GM19240 (cell line): Measurements from ENCODE around the gene LHX8.
"Not testable (repeated sequence)": the region's sequence is repeated elsewhere in the genome, so short reads cannot be mapped to it uniquely, and the experiment has no call there.

Experiments used
- DNase-seq: peaks from one replicate; pipeline ENCODE4 v3.0.0; 2011; ENCODE audit warnings: low spot score; ENCODE audit not compliant: insufficient read length

LHX8 gene

DNA sequence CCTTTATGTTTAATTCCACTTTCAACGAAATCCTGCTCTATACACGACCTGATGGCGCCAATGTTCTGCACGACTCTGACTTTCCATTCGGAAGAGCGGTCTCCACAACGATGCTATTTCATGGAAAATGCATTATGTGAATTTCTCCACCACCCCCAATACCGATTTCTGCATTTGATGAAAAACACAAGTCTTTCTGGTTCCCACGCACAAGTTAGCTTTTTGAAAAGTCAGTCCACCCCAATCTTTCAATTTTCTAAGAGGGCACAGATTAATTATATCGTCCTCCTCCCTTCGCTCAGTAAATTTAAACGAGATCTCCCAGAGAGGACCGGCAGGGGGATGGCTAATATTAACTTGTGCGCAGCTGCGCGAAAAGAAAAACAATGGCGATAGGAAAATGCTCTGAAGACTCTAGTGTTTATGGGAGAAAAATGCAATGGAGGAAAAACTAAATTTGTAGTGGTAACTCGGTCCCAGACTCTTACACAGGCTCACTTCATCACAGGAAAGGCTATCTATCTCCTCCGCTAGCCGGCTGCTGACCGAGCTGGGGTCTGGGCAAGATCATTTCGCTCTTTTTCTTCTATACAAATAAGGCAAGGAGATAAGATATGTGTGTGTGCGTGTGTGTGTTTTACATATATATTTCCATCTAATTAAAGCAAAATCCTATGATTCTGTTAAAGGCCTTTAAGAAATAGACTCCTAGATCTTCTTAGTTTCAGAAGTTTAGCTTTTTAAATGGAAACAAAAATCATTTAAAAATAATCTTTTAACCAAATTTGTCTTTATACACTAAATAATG is 1.2 kb upstream of the LHX8 start:
- no peak for DNase-seq

DNA sequence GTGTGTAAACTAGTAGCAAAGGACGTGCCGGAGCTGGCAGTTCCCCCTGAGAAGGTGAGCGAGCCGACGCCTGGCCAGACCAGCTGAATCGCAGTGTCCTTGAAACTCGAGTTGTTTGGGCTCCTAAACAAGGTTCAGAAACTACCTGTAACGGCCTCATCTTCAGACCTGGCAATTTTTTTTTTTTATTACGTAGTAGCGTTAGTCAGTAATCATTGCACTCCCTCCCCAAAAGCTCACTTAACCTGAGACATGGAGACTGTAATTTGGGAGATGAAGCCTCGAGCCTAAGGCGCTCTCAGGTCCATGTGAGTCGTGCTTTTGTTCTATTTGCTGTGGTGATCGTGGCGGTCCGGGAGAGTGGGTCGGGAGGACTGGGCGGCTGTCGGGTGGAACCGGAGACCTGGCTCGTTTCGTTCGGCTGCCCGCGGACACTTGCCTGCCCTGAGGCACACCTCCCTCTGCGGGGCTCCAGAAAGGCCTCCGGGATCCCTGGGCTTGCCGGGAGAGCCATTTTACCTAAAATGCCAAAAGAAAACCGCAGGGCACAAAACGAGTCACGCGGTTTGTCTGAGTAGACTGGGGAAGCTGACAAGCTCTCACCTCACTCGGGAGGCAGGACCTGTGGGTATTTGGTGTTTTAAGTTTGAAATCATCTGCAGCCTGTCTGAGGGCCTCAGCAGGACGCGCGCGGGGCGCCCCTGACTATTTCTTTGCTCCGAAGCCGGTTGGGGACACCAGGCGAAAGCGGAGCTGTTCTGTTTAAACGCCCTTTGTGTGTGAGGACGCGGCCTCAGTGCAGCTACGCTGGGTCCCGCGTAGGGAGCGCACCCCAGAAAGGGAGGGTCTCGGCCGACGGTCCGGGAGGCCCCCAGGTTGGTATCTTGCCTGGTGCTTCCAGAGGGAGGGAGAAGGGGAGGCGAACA is 722 bp downstream of the LHX8 start:
- DNase-seq: no peak

DNA sequence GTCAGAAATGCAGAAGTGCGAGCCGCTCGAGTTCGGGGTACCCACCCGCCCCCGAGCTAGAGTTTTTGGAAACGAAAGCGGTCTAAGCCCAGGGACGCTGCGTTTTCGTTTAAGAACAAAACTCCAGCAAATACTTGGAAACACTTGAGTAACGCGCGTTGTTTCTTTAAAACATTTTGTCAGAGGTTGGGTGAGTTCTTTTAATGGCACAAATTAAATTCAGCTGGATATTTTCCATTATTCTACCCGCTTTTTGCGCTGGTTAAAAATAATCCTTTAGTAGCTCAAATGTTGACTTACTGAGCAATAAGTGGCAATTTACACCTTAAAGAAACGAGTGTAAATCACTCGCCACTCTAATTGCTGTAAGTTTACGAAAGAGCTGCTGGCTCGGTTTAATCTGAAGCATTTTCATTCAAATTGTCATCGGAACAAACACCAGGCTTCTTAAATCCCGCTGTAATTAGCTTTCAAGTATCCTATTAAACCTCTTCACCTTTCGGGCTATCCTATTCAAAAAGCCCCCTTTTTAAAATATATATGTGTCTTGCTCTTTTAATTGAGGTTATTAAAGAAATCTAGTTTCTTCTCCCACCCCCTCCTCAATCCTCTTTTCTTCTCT is 1.5 kb downstream of the LHX8 start:
- no peak for DNase-seq

DNA sequence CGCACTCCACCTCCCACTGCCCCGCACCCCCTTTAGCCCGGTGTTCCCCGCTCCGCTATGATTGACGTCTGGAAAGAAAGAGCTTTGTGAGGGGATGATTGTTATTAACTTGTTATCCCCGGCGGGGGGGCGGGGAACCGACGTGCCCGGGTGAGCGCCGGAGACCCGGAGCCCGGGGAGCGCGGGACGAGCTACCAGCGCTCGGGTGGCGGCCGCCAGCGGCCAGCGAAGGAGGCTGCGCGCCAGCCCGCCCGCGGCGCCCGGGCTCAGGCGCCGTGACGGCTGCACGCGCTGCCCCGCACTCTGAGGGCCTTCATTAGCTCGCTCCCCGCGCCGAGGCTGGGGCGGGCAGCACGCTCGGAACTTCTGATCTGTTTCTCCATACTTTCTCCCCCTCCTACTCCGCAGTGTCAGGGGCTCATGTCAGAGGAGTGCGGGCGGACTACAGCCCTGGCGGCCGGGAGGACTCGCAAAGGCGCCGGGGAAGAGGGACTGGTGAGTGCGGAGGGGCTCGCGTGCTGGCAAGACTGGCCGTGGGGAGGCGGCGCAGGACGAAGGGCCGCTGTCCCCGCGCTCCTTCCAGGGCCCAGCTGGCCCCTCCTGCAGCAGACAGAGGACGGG is 2.1 kb downstream of the LHX8 start:
- no peak for DNase-seq

DNA sequence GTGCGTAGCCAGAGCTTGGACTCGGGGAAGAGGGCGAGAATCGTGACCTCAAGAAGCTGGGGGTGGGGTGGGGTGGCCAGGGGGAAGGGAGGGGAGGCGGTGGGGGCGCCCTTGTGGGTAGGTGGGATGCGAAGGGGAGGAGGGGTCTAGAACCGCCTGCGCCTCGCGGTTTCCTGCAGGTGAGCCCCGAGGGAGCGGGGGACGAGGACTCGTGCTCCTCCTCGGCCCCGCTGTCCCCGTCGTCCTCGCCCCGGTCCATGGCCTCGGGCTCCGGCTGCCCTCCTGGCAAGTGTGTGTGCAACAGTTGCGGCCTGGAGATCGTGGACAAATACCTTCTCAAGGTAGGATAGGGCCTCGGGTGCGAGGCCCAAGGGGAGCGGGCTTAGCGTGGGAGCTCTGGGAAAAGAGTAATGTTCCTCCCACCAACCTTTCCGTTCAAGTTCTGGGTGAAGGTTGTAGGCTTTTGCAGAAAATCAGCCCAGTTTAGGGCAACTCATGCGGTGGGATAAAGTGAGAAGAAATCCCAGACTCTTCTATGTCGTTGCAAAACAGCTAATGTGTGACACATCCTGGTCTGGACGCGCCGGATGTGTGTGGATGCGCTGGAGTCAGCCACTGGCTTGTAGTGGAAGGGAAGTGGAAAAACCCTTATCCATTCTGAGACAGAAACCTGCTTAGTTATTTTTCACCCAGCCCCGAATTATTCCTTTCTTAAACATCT is 2.9 kb downstream of the LHX8 start:
- DNase-seq: no peak

DNA sequence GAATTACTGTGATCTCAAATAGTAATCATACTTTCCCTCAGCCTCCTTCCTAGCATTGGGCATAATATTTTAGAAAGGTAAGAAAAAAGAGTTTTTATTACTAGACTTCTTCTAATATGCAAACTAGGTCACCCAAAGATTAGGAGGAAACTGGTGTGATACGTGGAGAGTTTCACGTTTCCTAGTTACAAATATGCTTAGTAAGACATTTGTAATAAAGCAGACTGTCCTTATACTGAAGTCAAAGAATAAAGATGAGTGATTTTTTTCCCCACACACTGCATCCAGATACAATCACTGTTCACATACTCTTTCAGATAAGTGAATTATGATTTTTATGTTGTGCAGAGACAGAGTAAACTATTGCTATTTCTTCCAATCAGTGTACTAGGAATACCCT is 17.9 kb downstream of the LHX8 start:
- DNase-seq: no peak

DNA sequence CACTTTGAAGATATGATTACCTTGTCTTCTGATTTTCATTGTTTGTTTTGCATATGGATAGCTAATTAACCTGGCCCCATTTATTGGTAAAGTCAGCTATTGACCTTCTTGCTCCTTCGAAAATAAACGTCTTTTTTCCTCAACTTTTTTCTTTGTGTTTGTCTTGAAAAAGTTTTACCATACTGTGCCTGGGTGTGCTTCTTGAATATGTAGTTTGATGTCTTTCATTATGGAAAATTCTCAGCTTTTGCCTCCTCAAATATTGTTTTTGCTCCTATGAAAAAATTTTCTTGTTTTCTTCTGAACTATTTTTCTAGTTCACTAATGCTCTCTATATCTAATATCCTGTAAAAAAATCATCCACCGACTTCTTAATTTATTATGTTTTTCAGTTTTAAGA is 25.0 kb downstream of the LHX8 start:
- no peak for DNase-seq

DNA sequence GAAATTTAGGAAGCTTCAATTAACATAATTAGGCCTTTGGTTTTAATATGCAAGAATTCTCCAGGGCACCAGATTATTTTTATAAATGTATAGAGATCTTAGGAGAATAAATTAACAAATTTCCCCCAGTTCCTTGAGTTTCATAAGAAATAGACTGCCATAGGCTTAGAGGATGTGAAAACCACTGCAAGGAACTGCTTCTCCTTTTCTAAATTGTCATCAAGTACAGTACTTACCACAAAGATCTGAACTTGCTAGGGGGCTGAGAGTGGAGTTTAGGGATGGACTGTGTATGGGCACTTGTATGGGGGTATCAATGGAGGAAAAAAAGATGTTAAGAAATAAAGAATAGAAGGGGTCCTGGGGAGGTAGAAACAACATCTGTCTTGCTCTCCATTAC is 31.1 kb downstream of the LHX8 start:
- no peak for DNase-seq

DNA sequence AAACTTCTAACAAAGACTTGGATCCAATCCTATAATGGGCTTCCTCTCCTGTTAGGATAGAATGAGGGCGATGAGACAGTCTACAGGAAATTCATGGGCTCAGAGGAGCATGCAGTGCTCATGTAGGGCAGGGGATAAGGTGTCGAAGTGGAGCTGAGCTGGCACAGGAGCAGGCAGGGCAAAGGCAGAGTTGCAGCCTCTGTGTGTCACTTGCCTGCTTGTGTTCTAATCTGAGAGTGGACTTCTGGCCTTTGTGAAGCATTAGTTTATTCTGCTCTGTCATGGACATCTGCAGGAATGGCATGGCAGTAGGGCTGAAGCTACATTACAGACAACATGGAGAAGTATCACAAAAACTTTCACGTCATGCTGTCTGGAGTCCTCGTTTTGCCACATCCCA is 32.6 kb downstream of the LHX8 start:
- DNase-seq: no peak

DNA sequence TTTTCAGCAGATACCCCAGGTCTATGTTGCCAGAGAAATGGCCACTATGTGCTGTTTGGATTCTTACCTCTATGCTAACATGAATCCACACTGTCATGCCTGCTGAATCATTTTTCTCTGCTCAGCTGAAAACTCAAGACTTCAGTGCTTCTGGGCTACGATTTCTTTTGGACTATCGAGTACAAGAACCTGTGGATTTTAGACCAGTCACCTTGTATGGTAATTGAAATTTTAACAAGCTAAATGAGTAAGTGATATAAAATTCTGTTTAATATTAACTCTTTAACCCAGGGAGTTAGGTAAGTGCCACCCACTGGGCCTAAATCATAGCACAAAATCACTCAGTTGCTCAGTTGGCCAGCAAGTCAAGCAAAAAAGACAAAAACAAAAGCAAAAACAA is 35.8 kb downstream of the LHX8 start:
- DNase-seq: no peak

DNA sequence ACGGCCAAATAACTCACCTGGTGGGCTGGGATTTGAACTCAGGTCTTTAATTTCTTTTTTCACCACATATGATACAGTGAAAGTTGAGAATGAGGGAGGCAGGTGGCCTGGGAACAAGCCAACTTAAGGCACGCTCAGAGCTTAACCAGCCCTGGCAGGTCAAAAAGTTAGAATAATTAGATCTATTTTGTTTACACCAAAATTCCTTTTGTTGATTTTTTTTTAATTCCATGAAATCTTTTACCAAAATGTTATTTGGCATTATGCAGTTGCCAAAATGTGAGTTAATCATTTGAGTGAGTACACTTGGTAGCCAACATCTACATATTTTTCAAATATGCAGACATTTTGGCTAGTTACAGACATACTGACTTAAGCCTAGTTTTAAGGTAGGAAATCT is 36.8 kb downstream of the LHX8 start:
- no peak for DNase-seq

DNA sequence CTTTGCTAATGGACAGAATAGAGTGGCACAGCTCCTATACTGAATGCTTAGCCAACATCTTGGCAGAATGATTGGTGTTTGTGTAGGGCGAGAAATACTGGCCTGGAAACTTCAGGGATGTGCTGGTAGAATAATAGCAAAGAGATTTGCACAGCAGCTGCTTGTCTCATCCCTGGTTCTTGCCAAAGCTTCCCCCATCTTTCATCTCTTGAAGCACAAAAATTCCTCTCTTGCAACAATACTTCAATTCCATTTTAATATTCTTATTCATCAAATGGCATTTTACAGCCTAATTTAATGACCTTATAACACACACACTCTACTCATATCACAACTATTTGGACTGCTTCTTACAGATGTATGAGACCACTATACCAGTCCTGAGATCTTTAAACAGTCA is 37.7 kb downstream of the LHX8 start:
- no peak for DNase-seq

DNA sequence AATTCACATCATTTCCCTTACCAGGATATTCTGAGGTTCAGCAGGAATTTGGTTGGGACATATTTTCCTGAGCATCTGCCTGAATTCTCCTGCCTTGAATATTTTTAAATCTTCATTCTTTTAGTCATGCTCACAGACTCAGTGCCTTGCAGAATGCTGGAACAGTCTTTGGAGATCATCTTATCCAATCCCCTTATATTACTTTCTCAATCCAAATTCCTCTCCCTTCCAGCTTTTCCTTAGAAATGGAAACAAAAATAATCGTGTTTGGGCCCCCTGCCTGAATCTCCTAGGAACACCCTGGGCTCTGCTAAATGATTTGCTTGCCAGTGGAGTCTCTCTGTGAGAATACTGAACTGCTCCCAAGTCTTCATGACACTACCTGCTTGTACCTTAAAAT is 38.4 kb downstream of the LHX8 start:
- DNase-seq: no peak

DNA sequence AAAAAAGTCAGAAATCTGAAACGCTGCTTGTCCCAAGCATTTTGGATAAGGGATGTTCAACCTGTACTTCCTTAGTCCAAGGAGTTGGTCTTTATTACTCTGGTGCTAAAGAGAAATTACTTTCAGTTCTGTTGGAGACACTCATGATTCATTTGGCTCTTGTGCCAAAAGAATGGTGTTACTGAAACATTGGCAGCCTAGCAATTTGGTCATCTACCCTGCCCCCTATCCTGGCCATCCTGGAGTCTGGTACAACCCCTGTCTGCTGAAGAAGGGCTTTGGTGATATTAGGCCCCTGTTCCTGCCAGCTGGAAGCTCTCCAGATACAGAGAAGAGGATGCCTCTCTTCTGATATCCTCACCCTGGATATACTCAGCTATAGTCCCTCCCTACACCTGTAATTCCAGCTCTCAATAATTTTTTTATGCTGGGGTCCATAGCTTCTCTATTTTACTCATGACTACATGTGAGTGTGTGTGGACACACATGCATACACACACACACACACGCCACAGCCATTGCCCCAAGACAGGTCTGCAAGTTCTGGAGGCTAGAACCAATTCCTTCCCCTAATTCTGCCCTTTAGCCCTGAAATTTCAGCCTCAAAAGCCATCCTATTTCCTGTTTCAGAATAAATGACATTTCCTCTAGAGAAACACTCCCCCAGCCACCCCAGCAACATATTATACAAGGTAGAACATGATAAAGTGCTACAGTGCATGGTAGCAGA is 40.0 kb downstream of the LHX8 start:
- DNase-seq: no peak

DNA sequence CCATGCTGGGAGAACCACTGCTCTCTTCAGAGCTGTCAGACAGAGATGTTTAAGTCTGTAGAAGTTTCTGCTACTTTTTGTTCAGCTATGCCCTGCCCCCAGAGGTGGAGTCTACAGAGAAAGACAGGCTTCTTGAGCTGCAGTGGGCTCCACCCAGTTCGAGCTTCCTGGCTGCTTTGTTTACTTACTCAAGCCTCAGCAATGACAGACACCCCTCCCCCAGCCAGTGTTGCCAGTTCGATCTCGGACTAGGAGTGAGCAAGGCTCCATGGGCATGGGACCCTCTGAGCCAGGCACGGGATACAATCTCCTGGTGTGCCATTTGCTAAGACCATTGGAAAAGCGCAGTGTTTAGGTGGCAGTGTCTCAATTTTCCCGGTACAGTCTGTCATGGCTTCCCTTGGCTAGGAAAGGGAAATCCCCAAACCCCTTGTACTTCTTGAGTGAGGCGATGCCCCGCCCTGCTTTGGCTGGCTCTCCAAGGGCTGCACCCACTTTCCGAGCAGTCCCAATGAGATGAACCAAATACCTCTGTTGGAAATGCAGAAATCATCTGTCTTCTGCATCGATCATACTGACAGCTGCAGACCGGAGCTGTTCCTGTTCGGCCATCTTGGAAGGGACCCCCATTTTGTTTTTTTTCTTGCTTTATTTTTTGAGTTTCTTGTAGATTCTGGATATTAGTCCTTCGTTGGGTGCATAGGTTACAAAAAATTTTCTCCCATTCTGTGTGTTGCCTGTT is 47.2 kb downstream of the LHX8 start:
- DNase-seq: not testable (repeated sequence)

DNA sequence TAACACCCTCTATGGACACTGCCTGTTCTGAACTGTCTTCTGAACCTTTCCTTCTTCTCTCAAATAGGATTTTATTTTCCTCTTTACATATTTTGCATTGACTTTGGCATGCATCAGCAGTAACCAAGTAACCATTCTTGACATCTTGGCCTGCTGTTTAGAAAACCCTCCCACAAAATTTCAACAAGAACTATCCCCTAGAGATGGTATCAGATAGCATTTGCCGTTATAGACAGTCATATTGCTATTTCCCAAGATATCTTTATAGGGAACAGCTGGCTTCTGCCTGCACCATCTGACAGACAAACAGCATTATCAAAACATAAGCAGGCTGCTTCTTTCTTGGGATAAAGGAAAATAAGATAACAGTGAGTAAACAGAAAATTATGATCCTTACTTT is 54.7 kb downstream of the LHX8 start:
- no peak for DNase-seq

DNA sequence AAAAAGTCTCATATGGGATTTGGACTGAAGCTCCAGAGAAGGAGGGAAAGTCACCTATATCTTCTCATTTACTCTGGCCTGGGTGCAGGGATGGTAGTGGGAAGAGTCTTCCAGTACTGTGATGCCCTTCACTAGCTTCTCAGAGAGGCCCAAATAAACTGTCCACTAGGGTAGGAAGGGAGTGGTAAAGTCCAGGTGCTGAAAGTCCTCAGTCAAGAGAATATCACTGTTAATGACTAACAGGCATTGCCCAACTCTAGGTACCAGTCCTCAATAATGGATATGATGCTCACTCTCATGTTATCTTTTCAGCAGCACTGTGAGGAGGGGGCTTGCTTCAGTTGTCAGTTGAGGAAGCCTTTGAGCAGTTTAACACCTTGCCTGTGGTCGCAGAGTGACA is 64.0 kb downstream of the LHX8 start:
- no peak for DNase-seq

DNA sequence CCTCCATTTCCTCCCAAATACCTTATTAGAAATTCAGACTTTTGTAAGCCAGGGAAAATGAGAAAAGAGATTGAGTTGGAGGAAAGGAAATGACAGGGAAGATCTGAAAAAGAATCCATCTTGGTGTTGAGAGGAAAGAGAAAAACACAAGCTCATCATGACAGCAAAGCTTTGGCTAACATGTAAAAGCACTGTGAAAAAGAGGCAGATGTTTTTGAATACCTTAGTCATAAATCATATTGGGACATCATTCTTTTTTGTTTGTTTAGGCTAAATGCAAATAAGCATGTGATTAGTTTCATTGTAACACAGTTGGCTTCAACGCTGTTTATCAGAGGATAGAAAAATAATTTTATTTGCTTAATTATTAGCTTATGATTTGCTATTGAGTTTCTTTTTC is 64.6 kb downstream of the LHX8 start:
- DNase-seq: no peak

DNA sequence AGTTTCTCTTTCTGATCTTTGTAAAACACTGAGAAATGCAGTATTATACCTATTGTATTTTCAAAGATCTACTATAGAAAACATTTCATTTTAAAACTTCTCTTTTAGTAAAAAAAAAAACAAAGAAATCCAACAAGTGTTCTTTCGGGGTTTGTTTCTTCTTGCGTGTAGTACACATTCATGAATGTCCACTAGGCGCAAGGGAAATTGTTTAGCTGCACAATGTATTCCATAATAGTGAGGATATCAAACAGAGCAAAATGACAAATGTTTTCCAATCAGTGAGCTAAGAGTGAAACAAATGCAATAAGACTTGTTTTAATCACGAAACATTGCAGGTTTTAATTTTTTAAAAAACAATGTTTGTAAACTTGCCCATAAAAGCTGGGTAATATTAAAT is 68.6 kb downstream of the LHX8 start:
- no peak for DNase-seq
